Astrocyte of the spinal cord (primary cell): Measurements from ENCODE around the gene ZNF778.

Experiments used
- DNase-seq: peaks from one replicate; pipeline ENCODE4 v3.0.0; 2011; ENCODE audit warnings: low read depth, low spot score
- H3K4me3 ChIP-seq: 2 replicates; pipeline ENCODE4 v1.5.1; 2011; ENCODE audit warnings: low read depth, mild to moderate bottlenecking, low read length, moderate library complexity
- CTCF ChIP-seq: IDR thresholded peaks from 2 replicates; pipeline ENCODE4 v1.5.1; 2012; ENCODE audit warnings: low read depth, mild to moderate bottlenecking, low read length, inconsistent platforms
- in situ Hi-C: cut with HindIII; loops from 2 replicates; pipeline ENCODE4 v1.10.0; 2017; ENCODE audit warnings: low sequenced_read_pairs

ZNF778 gene

GRCh38 chr16:89210904-89211515, 6.5 kb upstream of the ZNF778 start:
- no peak for TF ChIP-seq CTCF
- no peak for DNase-seq
- no peak overlapping the region for H3K4me3 ChIP-seq
- in situ Hi-C loops = no loop called here

DNA sequence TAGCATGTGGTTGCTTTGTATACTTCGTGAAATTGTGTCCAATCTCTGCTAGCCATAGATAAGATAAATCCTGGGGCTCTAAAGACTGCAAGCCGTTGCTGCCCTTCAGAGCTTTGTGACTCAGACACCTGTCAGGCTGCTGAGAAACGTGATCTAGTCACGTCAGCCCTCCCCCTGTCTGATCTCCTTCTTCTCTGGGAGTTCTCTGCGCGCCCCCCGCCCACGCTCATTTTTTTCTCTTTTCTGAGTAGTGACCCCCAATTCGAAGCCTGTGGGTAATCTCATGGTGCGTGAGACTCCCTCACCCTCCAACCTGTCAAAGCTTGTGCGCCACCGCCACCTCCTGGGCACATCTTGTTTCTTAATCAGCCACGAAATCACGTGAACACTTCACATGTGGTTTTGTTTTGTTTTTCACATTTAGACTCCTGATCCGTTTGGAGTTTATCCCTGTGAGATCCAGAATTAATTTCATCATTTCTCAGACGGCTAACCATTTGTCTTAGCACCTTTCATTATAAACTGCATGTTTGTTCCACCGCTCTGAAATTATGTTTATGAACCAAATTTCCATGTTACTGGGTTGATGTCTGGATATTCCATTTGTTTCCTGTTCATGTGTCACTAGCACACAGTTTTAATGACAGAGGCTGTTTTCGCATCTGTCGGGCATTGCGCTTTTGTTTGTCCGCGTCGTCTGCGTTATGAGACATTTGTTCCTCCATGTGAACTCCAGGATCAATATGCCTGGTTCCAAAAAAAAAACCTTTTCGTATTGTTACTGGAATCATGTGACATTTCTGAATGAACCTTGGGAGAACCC, 977 bp upstream of the ZNF778 start:
- peak; percentile 63 for TF ChIP-seq CTCF
- peak; percentile 73 for DNase-seq
- in situ Hi-C loops = no loop called here
- H3K4me3 ChIP-seq = peak overlapping the region; percentile 88

- in situ Hi-C loops = no loop called here
- DNase-seq = no peak
- no peak for TF ChIP-seq CTCF
Observed at GRCh38 chr16:89217138-89217387, 440 bp upstream of the ZNF778 start.

GRCh38 chr16:89219365-89219764, 1.9 kb downstream of the ZNF778 start:
- no peak for DNase-seq
- no peak overlapping the region for H3K4me3 ChIP-seq
- no peak for TF ChIP-seq CTCF
- in situ Hi-C loops = no loop called here

More at GRCh38 chr16:89217138-89217387, 440 bp upstream of the ZNF778 start:
- peak overlapping the region; percentile 88 for H3K4me3 ChIP-seq

DNA sequence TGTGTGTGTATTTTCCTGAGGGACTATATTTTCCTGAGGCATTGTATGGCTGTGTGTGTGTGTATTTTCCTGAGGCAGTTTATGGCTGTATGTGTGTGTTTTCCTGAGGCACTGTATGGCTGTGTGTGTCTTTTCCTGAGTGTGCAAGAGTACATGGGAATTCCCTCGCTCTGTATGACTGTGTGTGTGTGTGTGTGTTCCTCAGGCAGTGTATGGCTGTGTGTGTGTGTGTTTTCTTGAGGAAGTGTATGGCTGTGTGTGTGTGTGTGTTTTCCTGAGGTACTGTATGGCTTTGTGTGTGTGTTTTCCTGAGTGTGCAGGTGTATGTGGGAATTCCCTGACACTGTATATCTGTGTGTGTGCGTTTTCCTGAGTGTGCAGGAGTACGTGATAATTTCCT, 4.1 kb downstream of the ZNF778 start:
- no peak for DNase-seq
- TF ChIP-seq CTCF = no peak
- H3K4me3 ChIP-seq = no peak overlapping the region
- in situ Hi-C loops = no loop called here

- TF ChIP-seq CTCF = no peak
- in situ Hi-C loops = no loop called here
- no peak overlapping the region for H3K4me3 ChIP-seq
- no peak for DNase-seq
Observed at GRCh38 chr16:89222931-89223330, 5.4 kb downstream of the ZNF778 start.
